Stimulated activated CD4-positive, alpha-beta T cell treated with anti-CD3 and anti-CD28 coated beads, Interleukin-1b, Interleukin-23, amount 100 ng/mL, for 24 hours (primary cell): ENCODE data around the gene STAP2.
A peak's percentile ranks its signal among the peaks of the same experiment; 100 is the strongest.
"Not testable (repeated sequence)": the region's sequence is repeated elsewhere in the genome, so short reads cannot be mapped to it uniquely, and the experiment has no call there.

Experiments
- DNase-seq, 4 experiments: peaks; one replicate each; pipeline ENCODE4 v3.0.0-alpha.2; 2020; ENCODE audit warnings: low read depth in 4 of 4, low spot score in 1 of 4

Gene STAP2

DNA sequence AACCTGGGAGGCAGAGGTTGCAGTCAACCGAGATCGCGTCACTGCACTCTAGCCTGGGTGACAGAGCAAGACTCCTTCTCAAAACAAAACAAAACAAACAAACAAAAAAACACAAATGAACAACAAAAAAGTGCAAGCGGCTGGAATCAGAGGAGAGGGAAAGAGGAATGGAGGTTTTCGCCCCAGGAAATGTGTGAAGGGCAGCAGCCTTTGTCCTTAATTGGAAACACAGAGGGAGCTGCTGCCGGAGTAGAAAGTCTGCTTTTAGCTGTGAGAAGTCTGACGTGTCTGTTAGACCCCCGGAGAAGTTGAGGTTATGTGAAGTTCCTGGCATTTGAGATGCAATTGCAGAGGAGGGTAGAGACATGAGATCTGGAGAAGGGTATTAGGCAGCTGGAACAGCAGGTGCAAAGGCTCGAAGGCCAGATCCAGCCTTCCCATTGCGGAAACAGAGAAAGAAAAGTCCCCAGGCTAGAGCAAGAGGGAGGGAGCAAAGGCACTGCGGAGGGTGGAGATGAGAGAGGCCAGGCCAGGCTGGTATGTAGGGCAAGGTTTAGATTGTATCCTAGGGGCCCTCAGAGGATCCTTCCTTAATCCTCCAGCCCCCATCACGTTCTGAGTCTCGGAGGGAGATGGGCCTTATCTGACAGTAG, 36.9 kb downstream of the STAP2 start:
- DNase-seq = no peak

GRCh38 chr19:4300589-4300988, 38.0 kb downstream of the STAP2 start:
- no peak for DNase-seq

- DNase-seq = no peak
Observed at GRCh38 chr19:4298810-4299550, 39.6 kb downstream of the STAP2 start.

DNA sequence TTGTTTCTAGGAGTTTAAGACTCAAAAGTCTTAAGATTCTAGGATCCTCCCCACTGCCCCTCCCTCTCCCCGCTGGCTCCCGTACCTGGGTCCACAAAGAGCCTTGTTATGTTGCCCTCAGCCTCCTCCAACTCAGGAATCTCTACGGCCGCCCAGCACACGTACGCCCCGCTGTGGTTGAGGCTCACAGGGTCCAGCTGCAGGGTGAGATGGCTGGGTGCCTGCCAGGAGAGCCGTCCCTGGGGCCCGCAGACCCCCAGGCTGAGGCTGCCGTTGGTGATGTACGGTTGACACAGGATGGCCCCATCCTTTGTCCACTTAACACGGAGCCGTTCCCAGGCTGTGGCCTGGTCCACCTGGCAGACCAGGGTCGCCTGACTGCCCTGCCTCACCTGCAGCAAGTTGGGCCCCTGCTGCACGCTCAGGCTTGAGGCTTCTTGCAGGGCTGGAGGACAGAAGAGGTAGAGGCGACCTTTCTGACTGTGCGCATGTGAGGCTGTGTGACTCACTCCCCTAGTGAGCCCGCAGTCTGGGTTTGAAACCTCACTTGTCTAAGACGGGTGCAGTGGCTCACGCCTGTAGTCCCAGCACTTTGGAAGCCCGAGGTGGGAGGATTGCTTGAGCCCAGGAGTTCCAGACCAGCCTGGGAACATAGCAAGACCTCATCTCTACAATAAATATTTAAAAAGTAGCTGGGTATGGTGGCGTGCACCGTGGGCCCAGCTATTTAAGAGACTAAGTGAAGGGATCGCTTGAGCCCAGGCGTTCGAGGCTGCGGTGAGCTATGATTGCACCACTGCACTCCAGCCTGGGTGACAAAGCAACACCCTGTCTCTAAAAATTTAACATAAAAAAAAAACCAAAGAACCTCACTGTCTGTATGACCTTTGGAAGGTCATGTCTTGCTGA, 40.5 kb downstream of the STAP2 start:
- DNase-seq = peak in 1 of 4 experiments; percentile 18

GRCh38 chr19:4295972-4296771, 42.5 kb downstream of the STAP2 start:
- no peak for DNase-seq

DNA sequence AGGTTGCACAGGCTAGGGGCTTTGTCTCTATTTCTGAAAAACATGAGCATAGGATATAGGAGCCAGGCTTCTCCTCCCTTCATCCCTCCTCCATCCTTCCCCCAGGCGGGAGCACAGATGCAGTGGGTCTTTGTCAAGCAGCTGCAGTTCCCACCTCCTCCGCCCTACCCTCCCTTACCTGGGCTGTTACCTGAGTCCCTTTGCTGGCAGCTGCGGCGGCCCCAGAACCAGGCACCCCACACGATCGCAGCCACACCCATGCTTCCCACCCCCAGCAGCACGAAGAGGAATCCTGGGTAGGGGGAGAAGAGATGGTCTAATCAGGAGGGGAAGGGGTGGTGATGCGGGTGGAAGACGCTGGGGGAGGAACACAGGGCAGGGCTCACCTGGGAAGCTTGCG, 44.2 kb downstream of the STAP2 start:
- no peak for DNase-seq

DNA sequence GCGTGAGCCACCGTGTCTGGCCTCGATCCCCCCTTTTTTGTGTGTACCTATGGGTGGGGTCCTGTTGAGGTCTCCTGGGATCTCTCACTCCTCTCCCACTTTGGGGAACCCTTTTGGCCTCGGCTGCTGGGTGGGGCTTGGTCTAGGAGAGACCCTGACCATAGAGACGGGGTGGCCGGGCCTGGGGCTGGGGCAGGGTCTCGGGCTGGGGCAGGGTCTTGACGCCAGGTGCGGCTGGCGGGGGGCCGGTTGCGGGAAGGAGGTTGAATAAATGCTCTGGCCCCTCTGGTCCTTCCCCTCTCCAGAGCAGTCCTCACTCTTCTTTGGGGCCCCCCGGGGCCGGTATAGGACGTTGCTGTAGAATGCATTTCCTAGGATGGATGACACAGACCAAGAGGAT, 46.1 kb downstream of the STAP2 start:
- DNase-seq = no peak

GRCh38 chr19:4291184-4291732, 47.4 kb downstream of the STAP2 start:
- DNase-seq = no peak

GRCh38 chr19:4288091-4288777, 50.4 kb downstream of the STAP2 start:
- DNase-seq = no peak

DNA sequence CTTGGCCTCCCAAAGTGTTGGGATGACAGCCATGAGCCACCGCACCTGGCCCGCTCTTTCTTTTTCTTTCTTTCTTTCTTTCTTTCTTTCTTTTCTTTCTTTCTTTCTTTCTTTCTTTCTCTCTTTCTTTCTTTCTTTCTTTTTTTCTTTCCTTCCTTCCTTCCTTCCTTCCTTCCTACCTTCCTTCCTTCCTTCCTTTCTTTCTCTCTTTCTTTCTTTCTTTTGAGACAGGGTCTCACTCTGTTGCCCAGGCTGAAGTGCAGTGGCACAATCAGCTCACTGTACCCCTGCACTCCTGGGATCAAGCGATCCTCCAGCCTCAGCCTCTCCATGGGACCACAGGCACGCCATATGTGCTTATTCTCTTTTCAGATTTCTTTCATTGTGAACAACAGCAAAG, 52.5 kb downstream of the STAP2 start:
- DNase-seq = not testable (repeated sequence)

DNA sequence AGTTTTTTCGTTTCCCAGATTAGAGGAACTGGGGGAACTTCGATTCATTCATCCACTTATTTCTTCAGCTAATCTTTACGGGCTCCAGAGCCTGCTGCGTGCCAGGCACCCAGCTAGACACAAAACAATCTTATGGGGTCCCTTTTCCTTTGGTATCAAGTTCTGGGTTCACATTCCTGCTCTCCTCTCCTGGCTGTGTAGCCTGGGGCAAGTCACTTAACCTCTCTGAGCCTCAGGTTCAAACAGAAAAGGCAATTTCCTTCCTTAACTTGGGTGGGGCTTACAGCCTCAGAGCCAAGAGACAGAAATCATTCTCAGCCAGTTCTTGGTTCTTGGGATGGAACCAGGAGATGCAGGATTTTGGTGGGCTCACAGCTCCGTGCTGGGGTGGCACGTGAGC, 53.7 kb downstream of the STAP2 start:
- no peak for DNase-seq

- DNase-seq = no peak
Observed at GRCh38 chr19:4284176-4284958, 54.3 kb downstream of the STAP2 start.

- DNase-seq = no peak
Observed at GRCh38 chr19:4279530-4280422, 58.9 kb downstream of the STAP2 start.

GRCh38 chr19:4279267-4279529, 59.4 kb downstream of the STAP2 start:
- no peak for DNase-seq

- no peak for DNase-seq
Observed at GRCh38 chr19:4278419-4279266, 60.0 kb downstream of the STAP2 start, which contains the start of gene SHD. Gene SHD (plus strand): TSS chr19:4279266. CDS start chr19:4280064, 798 bp downstream.

DNA sequence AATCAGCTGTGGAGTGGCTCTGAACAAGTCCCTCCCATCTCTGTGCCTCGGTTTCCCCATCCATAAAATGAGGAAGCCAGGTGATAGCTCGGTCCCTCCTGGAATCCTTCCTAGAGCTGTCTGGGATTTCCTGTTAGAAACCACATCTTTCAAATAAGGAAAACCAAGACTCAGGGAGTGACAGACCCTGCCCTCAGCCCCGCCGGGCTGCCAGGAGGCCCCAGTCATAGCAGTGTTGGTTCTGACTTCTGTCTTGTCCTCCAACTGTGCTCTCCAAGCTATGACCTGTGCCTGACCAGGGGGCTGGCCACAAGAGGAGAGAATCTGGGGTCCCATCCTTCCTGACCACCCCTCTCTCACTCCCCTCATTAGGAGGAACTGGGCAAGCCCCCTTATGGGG, 60.6 kb downstream of the STAP2 start:
- no peak for DNase-seq

DNA sequence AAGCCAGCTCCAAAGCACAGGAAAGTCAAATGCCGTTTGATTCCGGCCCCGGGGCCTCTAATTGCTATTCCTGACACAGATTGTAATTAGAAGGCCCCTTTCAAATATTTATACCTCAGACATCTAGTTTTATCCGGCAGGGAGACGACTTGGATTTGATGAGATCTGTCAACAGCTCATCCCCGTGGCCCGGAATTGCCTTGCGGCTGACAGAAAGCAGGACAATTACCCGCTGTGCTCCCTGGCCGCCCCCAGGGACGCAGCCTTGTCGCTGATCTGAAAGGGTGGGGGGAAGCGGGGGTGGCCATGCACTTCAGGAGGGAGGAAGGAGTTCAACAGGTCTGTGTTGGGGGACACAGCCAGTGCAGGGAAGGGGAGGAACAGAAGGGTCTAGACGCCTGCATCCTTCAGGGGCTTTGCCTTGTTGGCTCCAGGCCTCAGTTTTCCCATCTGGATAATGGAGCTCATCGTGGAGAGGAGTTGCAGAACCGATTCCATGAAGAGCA, 61.4 kb downstream of the STAP2 start:
- DNase-seq = no peak
